HG03280 (cell line): Measurements from ENCODE around the gene LRCH1.
"Not testable (repeated sequence)": the region's sequence is repeated elsewhere in the genome, so short reads cannot be mapped to it uniquely, and the experiment has no call there.

Experiments
- ATAC-seq: cut with Tn5 transposase; IDR thresholded peaks from one replicate; pipeline ENCODE4 v1.9.1; 2021; ENCODE audit warnings: mild to moderate bottlenecking, moderate library complexity; ENCODE audit not compliant: unreplicated experiment

Gene LRCH1, protein sequence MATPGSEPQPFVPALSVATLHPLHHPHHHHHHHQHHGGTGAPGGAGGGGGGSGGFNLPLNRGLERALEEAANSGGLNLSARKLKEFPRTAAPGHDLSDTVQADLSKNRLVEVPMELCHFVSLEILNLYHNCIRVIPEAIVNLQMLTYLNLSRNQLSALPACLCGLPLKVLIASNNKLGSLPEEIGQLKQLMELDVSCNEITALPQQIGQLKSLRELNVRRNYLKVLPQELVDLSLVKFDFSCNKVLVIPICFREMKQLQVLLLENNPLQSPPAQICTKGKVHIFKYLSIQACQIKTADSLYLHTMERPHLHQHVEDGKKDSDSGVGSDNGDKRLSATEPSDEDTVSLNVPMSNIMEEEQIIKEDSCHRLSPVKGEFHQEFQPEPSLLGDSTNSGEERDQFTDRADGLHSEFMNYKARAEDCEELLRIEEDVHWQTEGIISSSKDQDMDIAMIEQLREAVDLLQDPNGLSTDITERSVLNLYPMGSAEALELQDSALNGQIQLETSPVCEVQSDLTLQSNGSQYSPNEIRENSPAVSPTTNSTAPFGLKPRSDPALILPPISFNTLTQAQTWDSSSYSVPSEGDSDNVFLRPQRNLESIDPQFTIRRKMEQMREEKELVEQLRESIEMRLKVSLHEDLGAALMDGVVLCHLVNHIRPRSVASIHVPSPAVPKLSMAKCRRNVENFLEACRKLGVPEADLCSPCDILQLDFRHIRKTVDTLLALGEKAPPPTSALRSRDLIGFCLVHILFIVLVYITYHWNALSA

DNA sequence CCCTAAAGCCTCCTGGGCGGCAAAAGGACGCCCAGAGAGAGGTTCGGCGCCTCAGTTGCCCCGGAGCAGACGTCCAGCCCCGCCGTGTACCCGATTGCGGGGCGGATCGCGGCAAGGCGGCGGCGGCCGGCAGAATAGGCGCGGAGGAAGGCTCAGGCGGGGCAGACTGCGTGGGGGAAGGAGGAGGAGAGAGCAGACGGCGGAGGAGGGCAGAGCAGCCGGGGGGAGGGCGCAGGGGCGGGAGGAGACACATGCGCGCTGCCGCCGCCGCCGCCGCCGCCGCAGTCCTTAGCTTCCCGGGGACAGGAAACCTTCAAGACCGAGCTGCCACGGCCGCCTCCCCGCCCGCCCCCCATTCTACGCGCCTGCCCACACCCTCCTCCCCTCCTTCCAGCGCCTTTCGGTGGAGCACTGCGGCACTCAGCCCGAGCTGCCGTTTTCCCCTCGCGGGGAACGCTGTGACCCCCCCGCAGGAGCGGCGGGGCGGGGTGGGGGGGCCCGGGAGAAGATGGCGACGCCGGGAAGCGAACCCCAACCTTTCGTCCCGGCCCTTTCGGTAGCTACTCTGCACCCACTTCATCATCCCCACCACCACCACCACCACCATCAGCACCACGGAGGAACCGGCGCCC is at the start of gene LRCH1:
Gene LRCH1 (plus strand): TSS at position 282 of the 632 bp plus-strand sequence. CDS start 227 bp downstream, at position 509.
- peak; percentile 73 for ATAC-seq

- no peak for ATAC-seq
These were observed 48.9 kb upstream of the LRCH1 start for GRCh38 chr13:46504036-46504435.

GRCh38 chr13:46507981-46508380 is 45.0 kb upstream of the LRCH1 start:
- no peak for ATAC-seq

- no peak for ATAC-seq
These were observed 43.0 kb upstream of the LRCH1 start for GRCh38 chr13:46509981-46510380.

- ATAC-seq = no peak
These were observed 37.2 kb upstream of the LRCH1 start for GRCh38 chr13:46515803-46516202.

DNA sequence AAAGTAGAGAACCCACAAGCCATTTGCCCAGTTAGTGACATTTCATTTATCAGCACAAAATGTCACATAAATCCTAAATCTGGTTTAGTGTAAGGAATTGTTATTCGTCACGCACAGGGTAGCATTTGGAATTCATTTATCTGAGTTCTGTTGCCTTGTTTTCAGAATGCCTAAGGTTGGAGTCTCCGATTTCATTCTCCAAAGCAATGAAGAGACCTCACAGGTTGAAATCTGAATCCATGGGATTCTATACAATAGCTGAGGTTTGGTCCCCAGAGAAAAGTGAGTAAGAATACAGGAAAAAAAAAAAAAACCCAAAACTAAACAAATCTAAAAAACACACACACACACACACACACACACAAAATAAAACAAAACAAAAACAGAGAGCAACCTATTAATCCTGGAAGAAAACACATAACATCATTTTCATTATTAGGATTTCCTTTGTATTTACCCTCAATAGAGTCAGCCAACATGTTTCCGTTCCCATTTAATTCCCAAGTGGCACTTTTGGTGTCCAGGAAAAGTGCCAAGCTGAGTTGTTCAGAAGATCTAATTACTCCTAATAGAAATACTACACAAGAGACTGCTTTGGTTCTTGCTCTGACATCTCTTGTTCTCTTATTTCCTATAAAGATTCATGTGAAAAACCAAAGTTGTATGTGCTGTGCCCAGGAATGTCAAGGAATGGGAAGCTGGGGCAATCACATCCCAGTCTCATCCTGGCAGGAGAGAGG is 36.2 kb upstream of the LRCH1 start:
- ATAC-seq = no peak

- ATAC-seq = not testable (repeated sequence)
These were observed 35.2 kb upstream of the LRCH1 start for GRCh38 chr13:46517748-46518147.

DNA sequence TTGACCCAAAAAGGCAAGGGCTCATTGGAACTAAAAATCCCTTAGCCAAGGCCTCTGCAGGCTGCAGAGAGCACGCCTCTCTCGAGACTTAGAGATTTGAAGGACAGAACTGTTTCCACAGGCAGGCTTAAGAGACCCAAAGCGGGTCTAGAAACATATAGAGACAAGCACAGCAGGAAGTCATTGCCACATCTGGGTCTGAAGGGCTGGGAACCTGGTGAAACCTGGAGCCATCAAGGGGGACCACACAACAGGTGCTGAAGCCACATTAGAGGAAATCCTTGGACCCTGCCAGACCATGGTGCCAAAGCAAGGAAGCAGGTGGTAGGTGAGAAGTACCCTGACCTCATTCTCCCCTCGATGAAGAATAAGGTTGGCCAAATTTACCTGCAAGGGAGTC is 33.8 kb upstream of the LRCH1 start:
- no peak for ATAC-seq

GRCh38 chr13:46520166-46520565 is 32.8 kb upstream of the LRCH1 start:
- ATAC-seq = no peak

GRCh38 chr13:46521486-46521885 is 31.5 kb upstream of the LRCH1 start:
- ATAC-seq = no peak

GRCh38 chr13:46521921-46522747 is 30.8 kb upstream of the LRCH1 start:
- no peak for ATAC-seq

DNA sequence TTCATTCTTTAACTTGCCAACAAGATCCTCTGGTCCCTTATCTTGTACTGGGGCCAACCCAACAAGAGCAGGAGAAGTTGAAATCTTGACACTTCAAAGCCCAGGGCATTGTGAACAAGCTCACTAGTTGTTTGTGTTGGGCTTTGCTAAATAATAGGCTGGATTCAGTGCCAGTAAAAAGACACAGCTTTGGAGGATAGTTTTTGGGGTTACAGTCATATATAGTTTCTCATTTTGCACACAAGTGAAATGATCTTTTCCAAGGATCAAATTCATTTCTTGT is 30.3 kb upstream of the LRCH1 start:
- no peak for ATAC-seq

DNA sequence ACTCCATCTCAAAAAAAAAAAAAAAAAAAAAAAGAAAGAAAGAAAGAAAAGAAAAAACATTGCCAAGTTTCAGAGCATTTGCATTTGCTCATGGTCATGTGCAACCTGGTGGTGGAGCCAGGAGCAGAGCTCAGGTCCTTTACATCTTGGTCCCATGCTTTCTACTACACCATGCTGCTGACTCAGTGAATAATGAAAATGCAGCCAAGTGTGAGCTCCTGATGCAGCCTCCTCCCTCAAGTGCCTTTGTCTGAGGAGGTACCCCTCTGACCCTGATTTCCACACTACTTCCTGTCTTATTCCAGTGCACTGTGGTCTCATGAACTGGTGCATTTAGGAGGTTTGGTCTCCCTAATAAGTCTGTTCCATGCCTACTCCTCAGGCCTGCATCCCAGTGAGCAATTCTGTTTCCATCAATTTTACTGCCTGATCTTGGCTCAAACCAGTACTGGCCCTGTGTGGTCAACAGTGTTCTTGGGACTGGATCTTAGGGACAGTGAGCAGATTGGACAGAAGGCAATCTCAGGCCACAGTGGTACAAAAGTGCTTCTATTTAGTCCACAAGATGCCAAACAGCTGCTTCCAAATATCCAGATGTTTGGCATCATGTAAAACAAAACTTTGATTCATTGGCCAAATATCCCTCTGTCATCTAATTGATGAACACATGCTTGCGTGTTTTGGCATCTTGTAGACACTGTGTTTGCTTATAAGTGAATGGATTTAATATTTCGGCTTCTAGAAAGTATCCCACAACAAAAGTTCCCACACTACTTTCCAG is 28.8 kb upstream of the LRCH1 start:
- no peak for ATAC-seq

- ATAC-seq = no peak
These were observed 26.8 kb upstream of the LRCH1 start for GRCh38 chr13:46526100-46526735.

GRCh38 chr13:46526740-46527139 is 26.2 kb upstream of the LRCH1 start:
- ATAC-seq = no peak

DNA sequence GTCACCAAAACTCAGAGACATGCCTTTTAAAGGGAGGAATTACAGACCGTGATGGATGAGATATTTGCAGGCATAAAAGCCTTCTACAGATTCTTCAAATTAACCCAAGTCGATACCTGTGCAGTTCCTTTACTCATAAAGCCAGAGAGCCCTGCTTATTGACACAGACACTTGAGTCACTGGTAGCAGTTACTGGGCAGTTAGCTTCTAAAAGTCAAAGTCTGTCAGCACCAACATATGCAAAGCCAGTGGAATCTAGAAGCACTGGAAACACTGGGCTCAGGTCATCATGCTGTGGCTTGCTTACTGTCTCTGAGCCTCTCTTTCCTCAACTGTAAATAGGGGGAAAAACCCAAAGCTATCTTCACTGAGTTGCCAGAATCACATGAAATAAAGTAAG is 25.7 kb upstream of the LRCH1 start:
- no peak for ATAC-seq

GRCh38 chr13:46529216-46529919 is 23.6 kb upstream of the LRCH1 start:
- ATAC-seq = no peak

GRCh38 chr13:46530084-46530935 is 22.7 kb upstream of the LRCH1 start:
- no peak for ATAC-seq
